Subcutaneous adipose tissue (tissue), 4 donors: ENCODE measurements around the gene MYOD1. TPM values are rescaled to one million over a fixed set of nuclear protein-coding genes. Genes with fewer than 3 reads are reported as not detected.

Source experiments
- CTCF ChIP-seq: fragments of 450-650 bp; IDR thresholded peaks from one replicate; pipeline ENCODE4 v1.5.1; 2016; ENCODE audit warnings: low read depth, mild to moderate bottlenecking, control low read depth, antibody characterized with exemption, moderate library complexity
- total RNA-seq, 4 donors: library from RNA; depleted of rRNA; stranded (reverse); fragments of >200 nt; gene quantifications; one replicate each; pipeline ENCODE4 v1.1.0, GENCODE V29; 2016

The MYOD1 gene
- total RNA-seq, 4 donors from 2014 or later, result not detected

DNA sequence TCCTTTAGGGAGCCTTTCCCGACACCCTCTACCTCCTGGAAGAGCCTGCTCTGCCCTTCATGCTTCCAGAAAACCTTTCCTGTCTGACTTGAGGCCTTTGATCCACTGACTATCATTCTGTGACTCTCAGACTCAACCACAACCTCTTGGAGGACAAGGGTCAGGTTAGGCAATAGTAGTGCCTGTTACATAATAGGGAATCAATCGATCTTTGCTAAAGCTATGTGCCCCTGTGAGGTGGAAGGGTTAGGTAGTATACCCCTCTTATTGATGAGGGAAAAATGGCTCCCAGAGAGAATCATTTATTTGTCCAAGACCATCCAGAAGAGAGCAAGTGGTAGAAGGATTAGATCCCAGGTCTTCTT is 31.4 kb downstream of the MYOD1 start:
- TF ChIP-seq CTCF, result no peak

DNA sequence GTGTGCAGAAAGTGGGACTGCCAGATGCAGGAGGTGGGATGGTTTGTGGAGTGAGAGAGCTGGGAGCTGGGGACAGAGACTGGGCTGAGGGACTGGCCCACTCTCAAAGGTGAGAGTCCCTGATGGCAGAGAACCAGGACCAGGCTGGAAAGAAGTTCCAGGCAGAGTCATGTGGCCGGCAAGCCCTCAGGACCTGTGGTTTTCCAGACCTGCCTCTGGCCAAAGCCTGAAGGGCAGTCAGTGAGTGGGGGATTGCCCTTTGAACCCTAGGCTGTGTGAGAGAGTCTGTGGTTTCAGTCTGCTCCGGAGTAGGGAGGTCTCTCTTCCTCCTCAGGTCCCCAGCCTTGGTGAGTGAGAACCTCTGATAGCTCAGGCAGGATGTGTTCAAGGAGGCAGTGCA is 32.2 kb downstream of the MYOD1 start:
- TF ChIP-seq CTCF, result no peak

DNA sequence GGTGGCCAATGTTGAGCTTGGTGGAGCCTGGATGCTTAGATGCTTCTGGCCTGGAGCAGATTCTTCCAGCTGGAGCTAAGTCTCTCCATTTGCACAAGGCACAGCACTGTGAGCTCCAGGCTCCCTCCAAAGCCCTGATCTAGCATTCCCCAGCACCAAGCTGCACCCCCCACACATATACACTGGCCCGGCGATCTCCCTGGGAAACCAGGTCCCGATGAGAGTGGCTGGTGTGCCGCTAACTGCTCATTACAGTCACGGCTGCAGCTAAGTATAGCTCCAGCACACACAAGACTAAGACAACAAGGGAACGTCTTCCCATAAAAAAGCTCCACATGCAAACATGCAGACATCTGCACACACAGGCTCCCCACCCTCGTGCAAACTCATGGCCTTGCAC is 32.8 kb downstream of the MYOD1 start:
- TF ChIP-seq CTCF, result no peak

- no peak for TF ChIP-seq CTCF
Measured at GRCh38 chr11:17753153-17753552, 33.8 kb downstream of the MYOD1 start.

- no peak for TF ChIP-seq CTCF
Measured at GRCh38 chr11:17753641-17754040, 34.3 kb downstream of the MYOD1 start.

DNA sequence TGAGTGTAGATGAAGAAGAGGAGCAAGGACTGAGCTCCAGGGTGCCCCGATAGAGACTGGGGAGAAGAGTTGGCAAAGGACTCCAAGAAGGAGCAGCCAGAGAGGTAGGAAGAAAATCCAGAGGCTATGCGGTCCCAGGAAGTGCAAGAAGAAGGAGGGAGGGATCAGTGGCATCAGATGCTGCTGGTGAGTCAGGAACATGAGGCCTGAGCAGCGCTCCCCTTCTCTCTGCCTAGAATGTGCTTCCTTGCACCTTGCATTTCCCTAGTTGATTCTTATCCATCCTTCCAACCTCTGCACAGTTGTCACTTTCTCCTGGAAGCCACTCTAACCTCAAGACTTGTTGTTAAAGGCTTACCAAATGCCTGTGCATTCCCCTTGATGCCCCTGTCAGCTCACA is 36.5 kb downstream of the MYOD1 start:
- no peak for TF ChIP-seq CTCF

GRCh38 chr11:17760102-17761029 is 41.0 kb downstream of the MYOD1 start:
- TF ChIP-seq CTCF, result no peak
